Stimulated activated CD4-positive, alpha-beta T cell treated with anti-CD3 and anti-CD28 coated beads, Interleukin-2, amount 100 ng/mL, for 24 hours (primary cell): ENCODE data around the gene ATL3.
"Not testable (repeated sequence)": the region's sequence is repeated elsewhere in the genome, so short reads cannot be mapped to it uniquely, and the experiment has no call there.

Experiments used
- DNase-seq, 2 donors: peaks; one replicate each; pipeline ENCODE4 v3.0.0-alpha.2; 2020

ATL3 gene, protein sequence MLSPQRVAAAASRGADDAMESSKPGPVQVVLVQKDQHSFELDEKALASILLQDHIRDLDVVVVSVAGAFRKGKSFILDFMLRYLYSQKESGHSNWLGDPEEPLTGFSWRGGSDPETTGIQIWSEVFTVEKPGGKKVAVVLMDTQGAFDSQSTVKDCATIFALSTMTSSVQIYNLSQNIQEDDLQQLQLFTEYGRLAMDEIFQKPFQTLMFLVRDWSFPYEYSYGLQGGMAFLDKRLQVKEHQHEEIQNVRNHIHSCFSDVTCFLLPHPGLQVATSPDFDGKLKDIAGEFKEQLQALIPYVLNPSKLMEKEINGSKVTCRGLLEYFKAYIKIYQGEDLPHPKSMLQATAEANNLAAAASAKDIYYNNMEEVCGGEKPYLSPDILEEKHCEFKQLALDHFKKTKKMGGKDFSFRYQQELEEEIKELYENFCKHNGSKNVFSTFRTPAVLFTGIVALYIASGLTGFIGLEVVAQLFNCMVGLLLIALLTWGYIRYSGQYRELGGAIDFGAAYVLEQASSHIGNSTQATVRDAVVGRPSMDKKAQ

DNA sequence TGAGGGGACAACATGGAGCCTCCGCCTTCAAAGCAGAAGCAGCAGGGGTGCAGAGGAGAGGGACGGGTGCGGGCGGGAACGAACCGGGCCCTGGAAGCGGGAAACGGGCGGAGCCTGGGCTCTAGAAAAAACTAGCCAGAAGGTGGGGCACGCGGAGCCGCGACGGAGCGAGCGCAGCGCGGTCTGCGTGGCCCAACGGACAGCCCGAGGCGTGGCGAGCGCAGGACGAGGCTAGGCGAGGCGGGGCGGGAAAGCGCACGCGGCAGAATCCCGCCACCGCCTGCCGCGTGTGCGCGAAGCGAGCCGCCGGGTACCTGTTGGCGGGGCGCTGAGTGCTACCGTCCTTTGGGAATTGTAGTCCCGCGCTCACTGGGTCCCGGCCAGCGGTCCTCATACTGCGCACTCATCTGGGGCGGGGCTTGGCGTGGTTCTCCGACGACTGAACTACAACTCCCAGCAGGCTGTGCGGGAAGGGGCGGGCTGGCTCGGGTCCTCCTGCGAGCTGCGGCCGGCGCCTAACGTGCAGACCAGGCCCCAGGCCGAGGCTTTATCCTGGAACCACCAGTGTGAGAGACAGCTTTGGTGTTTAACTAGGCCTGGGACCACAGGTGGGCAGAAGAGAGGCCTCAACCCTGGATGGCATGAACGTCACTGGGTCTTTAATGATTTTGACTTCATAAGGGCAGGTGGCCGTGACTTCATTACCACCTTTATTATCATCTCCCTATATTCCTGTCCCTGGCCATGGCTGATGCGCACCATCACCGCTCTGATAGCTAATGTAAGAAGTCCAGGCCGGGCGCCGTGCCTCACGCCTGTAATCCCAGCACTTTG, at the start of gene ATL3:
Gene ATL3 (minus strand): TSS at position 55 of the 834 bp plus-strand sequence. CDS start 41 bp downstream, at position 14.
- peak; percentile 94 to 96 for DNase-seq

DNA sequence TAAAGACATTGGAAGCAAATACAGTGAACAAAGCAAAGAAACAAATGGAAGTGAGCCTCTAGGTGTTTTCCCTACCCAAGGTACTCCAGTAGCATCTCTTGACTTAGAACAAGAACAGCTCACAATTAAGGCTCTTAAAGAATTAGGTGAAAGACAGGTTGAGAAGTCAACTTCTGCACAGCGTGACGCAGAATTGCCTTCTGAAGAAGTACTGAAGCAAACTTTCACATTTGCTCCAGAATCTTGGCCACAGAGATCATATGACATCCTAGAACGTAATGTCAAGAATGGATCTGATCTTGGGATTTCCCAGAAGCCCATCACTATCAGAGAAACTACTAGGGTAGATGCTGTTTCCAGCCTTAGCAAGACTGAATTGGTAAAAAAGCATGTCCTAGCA, 49.4 kb upstream of the ATL3 start:
- no peak for DNase-seq

DNA sequence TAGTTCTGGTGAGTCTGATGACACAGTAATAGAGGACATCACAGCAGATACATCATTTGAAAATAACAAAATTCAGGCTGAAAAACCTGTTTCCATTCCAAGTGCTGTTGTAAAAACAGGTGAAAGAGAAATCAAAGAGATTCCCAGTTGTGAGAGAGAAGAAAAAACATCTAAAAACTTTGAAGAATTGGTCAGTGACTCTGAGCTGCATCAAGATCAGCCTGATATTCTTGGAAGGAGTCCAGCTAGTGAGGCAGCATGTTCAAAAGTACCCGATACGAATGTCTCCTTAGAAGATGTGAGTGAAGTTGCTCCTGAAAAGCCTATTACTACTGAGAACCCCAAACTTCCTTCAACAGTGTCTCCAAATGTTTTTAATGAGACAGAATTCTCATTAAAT, 48.8 kb upstream of the ATL3 start:
- DNase-seq = no peak

DNA sequence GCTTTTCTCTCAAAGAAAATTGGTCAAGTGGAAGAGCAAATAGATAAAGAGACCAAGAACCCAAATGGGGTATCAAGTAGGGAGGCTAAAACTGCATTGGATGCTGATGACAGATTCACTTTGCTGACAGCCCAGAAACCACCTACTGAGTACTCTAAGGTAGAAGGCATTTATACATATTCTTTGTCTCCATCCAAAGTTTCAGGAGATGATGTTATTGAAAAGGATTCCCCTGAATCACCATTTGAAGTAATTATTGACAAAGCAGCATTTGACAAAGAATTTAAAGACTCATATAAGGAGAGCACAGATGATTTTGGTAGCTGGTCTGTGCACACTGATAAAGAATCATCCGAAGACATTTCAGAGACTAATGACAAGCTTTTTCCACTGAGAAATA, 47.8 kb upstream of the ATL3 start:
- no peak for DNase-seq

DNA sequence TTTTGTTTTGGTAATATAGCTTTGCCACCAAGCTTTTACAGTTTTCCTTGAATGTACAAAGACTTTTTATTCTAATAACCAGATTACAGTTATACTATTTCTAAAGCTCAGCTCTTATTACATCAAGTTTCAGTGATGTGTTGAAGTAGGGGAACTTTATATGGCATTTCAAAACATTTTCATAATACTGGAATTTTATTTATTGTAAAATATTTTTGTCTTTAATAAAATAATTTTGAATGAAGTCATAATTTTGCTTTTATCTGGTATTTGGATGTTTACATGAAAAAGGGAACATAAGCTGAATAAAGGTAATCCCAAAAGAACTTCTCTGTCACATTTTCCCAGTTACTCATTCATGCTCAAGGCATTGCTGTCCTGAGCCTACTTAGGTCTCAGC, 44.9 kb upstream of the ATL3 start:
- no peak for DNase-seq

DNA sequence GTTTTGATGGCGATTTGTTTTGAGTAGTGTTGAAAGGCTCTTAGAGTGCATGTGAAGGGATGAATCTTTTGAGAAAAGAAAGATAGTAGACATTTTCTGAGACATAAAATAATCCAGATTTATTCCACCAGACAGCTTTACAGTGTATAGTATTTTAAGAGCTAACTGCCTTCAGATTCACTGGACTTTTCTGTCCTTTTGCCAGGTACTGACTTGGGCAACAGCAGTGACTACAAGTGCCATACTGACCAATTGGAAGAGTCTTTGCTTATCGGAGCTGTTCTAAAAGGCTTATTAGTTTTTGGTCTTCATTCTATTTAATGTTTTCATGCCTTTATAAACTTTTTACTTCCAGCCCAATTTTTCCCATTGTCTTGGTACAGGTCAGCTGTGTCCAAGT, 42.6 kb upstream of the ATL3 start:
- no peak for DNase-seq

DNA sequence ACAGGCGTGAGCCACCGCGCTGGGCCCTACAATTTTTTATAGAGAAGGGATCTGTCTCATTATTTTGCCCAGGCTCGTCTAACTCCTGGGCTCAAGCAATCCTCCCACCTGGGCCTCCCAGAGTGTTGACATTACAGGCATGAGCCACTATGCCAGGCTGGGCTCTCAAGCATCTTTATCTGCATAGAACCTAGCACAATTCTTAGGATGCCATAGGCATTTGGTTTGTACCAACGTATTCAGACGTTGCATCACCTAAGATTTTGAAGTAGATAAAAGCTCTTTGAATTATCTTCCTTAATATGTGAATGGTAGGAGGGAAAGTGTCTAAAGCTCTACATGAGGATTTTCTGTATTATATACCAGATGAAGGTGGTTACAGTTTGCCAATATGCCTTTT, 40.7 kb upstream of the ATL3 start:
- DNase-seq = no peak

DNA sequence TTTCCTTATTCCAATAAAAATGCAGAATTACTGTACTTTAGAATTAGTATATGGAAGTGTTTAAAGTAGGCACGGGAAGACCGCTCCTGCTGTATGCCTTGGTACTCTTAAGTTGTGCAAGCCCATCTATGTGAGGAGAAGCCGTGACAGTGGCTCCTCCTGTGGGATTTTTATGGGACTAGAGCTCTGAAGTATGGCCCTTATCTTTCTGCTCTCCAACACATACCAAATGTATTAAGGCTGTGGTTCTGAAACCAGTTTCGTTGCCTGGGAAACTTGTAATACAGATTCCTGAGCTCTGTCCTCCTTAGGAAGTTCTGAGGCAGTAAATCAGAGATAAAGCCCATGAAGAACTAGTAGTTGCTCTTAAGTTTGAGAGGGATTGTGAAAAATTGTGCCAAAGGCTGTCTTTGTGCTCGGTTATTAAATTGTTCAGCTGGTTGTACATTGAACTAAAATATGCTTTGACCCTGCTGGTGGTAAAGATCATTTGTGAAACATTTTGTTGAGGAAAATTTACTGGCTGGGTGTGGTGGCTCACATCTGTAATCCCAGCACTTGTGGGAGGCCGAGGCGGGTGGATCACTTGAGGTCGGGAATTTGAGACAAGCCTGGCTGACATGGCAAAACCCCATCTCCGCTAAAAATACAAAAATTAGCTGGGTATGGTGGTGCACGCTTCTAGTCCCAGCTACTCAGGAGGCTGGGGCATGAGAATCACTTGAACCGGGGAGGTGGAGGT, 39.5 kb upstream of the ATL3 start:
- DNase-seq = no peak

DNA sequence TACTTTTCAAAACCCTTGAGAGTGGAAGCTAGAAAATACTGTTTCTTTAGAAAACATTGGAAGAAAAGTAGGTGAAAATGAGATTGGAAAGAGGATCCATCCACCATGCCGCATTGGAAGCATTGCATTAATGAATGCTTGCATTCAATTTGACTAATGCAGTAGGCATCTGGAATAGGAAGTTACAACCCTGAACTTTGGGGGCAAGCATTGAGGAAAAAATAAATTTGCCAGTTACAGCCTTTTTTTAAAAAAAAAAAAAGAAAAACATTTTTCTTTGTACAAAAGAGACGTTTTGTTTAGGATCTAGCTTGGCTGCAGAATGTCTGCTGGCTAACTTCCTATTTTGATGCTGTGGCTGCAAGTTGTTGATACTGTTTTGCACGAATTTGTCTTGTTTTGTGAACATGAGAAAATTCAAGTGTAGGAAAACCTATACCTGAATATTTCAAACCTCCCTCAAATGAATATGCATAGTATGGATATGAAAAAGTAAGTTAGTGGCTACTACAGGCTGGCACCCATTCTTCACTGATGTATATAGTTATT, 38.2 kb upstream of the ATL3 start:
- no peak for DNase-seq

DNA sequence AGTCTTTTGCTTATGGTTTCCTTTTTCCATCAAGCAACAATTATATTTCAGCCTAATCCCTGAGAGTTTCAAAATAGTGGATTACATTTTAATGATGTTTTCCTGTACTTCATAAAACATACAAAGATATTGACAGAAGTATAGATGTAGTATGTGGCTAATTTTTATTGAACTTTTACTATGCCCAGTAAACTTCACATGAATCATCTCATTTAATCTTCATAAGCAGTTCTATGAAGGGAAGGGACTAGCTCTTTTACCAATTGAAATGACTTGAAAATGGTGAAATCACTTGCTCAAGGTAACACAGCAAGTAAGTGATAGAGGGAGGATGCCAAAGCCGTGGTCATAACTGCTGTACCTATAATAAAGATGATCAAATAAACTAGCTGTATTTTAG, 37.6 kb upstream of the ATL3 start:
- DNase-seq = no peak

DNA sequence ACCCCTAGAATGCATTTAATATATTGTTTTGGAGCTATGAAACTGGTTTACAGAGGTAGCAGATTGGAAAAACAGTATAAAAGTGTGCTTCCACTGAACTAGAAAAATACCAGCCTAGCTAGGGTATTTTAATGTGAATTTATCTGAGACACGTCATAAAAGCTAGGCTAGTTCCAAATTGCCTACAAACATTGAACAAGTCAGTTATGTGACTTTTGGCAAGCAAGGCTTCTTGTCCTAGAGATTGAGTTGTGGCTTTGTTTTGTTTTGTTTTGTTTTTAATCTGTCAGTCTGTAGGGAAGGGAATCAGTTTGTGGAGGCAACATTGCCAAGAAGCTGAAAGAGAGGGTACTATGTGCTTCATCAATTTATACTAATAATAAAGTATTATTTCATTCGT, 34.4 kb upstream of the ATL3 start:
- DNase-seq = no peak

DNA sequence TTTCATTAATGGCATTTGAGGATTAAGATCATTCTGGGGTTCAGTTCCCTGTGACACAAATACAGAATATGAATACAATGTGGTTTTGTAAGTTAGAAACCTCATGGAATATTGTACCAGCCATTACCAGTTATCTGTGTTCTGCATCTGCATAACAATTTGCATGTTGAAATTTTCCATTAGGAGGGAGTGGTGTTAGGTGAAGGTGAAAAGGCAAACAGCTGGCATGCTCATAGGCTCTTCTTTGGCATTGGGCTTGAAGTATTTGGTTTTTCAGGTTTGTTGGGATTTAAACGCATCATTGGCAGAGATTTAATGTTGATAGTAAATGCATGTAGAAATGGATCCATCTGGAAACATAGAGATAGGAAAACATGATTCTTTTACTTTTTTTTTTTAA, 28.7 kb upstream of the ATL3 start:
- DNase-seq = no peak

DNA sequence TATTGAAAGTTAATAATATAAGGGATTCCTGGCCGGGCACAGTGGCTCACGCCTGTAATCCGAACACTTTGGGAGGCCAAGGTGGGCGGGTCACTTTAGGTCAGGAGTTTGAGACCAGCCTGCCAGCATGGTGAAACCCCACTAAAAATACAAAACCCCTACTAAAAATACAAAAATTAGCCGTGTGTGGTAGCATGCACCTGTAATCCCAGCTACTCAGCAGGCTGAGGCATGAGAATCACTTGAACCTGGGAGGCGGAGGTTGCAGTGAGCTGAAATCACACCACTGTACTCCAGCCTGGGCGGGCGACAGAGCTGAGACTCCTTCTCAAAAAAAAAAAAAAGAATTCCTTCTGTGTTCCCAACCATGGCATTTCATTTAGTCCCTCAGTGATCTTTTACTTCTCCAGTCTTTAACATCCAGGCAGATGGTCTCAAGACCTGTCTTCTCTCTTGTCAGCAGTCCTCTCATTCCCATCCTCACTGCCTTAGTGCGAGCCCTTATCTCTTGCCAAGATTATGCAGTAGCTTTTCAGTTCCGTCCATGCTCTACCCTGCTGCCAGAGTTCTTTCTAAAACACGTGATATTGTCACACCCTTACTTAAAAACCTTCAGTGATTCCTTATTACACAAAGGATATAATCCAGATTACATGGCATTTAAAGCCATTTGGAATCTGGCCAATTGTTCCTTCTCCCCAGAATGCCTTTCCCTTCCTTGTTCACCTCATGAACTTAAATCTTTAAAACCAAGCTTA, 28.0 kb upstream of the ATL3 start:
- no peak for DNase-seq

DNA sequence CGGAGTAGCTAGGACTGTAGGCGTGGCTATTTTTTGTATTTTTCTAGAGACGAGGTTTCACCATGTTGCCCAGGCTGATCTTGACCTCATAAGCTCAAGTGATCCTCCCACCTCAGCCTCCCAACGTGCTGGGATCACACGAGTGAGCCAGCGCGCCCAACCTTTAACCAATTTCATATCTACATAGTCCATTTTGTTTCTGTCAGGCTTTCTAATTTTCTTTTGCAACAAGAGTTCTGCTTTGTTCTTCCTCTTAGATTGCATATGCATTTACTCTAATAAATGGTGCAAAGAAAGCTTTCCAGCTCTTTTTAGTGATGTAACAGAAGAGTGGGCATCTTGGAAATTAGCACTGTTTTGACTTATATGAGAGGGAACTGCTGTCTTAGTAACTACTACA, 23.4 kb upstream of the ATL3 start:
- no peak for DNase-seq

DNA sequence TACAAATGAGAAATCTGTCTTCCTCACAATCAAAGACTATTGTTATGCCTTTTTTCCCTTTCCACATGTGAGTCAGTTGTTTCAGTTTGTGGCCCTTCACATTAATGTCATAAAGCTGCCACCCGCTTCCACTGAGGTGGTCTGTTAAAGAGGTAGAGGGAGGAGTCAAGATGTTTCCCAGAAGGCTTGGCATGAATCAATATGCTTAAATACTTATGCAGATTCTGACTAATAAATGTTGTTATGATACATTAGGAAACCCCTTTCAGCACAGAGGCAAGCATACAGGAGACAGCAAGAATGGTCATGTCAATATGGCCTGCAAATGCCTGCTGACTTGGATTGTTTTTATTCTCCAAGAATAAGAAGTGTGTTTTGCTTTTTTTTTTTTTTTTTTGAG, 16.7 kb upstream of the ATL3 start:
- peak in 1 of 2 donors; percentile 14 for DNase-seq

DNA sequence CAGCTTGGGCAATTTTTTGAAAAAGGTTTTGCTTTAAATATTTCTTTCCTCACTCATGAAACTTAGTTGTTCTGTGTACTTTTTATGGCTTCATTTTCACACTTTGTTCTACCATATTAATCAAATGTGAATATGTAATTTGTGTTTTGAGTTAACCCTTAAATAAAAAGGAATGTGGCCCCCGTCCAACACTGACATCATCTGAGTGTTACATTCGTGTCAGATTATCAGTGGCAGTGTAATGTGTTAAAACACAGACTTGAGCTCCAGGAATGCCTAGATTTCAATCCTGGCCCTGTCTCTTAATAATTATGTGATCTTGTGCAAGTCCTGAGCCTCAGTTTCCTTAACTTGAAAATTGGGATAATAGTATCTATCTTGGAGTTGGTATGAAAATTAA, 15.8 kb upstream of the ATL3 start:
- no peak for DNase-seq

DNA sequence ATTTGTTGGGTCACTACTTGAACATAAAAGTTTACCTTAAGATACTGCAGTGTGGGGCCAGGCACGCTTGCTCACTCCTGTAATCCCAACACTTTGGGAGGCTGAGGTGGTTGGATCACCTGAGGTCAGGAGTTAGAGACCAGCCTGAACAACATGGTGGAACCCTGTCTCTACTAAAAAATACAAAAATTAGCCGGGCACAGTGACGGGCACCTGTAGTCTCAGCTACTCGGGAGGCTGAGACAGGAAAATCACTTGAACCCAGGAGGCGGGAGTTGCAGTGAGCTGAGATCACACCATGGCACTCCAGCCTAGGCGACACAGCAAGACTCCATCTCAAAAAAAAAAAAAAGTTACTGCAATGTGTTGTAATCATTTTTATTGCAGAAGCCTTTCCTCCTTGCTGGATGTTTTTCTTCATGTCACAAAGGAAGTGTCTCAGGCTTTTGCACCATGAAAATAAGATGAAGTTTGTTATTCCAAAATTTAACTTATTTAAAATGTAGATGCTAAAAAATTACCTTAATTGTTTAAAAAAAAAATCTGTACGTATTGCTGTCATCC, 14.1 kb upstream of the ATL3 start:
- DNase-seq = not testable (repeated sequence)

DNA sequence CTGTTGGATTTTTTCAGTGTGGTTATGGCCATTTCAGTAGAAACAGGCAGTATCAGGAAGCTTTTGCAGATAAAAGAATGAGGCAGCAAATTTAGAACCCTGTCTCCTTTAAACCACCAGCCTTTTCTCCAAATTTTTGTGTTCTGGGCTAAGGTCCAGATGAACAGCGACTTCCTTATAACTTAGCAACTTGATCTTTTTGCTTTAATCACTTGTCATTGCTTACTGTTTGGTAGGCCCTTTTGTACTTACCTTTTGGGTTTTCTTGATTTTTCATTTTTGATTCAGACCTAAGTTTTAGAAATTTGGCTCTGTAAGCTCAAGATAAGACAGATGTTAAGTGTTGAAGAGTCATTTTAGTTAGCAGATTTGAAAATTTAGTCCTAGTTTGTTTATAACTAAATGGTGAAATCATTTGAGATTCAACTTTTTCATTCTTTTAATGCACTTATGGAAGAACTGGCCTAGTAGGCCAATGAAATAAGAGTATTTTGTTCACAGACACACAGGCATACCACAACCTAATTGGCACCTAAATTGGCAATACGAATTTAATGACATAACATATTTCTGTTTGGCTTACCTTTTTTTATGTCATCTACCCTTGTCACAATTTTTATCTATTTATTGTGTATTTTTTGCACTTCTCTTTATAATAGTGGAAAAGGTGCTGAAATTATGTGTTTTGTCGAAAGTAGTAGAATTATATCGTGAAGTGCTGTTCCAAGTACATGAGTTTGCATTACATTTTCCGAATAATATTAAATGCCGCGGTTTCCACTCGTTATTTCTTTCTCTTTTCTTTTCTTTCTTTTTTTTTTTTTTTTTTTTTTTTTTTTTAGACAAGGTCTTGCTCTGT, 12.2 kb upstream of the ATL3 start:
- DNase-seq = no peak

DNA sequence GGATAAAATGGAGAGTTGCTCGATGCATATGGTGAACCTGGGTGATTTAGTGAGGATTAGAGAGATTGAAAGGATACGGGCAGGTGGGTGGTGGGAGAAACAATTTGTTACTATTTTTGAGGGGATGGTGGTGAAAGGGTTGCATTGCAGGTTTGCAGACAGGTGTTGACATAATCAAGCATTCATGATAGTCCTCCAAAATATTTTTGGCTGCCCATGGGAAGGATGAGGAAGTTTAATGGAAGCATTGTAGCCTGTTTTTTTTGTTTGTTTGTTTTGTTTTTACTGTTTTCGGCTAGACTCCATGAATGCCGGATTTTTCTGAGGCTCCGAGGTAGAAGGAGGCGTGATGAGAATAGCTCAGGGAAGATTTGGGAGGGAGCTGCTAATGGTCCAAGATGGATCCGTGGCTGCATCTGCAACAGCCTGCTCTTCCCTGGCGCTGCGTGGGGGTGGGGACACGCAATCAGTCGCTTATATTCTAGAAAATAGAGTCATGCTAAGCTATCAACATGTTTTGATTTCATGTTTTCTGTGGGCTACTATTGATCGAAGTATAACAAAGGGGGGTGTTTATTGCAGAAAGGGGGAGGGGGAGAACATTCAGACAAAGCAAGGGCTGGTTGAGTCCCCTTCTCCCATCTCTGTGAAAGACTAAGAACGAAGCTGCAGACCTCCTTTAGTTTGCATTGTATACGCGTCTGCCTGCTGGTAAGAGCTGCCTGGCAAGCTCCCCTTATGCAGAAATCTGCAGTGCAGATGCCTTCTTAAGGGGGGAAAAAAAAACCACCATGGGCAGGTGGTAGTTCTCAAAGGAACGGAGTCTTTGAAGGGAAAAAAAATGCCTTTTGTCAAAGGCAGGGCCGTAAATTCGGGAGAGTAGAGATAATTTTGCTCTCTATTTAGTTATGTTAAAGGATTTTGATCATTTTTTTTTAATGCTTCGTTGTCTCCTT, 11.2 kb upstream of the ATL3 start:
- DNase-seq = peak; percentile 32 to 36
